GM12875 (cell line): ENCODE results near the gene SFRP4.

Source experiments
- H3K4me3 ChIP-seq: one replicate; pipeline ENCODE4 v1.5.1; 2011; ENCODE audit warnings: low read depth, low read length, control low read depth
- TF ChIP-seq, protein P1 (sequence below): IDR thresholded peaks from 2 replicates; pipeline ENCODE4 v1.5.1; 2011; ENCODE audit warnings: low read depth, mild to moderate bottlenecking, control low read depth, inconsistent platforms, low read length, moderate library complexity, borderline replicate concordance; ENCODE audit not compliant: insufficient read depth

SFRP4 gene

DNA sequence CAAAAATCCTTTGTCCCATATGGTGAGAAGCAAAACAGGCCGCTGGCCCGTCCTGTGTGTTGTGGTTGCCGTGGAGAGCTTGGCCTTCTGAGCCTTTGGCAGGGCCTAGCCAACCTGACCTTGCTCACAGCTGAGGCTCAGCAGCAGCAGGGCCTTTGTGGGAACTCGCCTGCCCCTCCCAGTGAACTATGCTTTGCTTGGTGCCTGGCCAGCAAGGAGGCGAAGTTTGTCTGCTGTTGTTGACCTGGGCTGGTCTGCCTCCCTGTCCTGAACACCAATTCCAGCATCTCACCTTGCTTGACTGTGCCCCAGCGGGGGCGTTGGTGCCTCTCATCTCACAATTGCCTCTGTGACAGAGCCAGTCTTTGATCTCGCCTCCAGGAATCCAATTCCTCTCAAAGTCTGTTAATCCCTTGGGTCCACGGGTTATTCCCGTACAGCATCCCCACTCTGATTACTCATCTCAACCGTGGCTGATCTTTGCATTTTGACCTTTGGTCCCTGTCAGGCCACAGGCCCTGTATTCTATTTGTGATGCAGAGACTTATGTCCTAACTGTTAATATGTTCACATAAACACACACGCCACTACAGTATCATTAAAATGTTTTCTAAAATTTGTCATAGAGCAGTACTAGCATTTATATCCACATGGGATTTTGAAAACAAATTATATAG lies 26.5 kb upstream of the SFRP4 start:
- TF ChIP-seq, protein P1, sequence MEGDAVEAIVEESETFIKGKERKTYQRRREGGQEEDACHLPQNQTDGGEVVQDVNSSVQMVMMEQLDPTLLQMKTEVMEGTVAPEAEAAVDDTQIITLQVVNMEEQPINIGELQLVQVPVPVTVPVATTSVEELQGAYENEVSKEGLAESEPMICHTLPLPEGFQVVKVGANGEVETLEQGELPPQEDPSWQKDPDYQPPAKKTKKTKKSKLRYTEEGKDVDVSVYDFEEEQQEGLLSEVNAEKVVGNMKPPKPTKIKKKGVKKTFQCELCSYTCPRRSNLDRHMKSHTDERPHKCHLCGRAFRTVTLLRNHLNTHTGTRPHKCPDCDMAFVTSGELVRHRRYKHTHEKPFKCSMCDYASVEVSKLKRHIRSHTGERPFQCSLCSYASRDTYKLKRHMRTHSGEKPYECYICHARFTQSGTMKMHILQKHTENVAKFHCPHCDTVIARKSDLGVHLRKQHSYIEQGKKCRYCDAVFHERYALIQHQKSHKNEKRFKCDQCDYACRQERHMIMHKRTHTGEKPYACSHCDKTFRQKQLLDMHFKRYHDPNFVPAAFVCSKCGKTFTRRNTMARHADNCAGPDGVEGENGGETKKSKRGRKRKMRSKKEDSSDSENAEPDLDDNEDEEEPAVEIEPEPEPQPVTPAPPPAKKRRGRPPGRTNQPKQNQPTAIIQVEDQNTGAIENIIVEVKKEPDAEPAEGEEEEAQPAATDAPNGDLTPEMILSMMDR, result no peak
- no peak overlapping the region for H3K4me3 ChIP-seq

DNA sequence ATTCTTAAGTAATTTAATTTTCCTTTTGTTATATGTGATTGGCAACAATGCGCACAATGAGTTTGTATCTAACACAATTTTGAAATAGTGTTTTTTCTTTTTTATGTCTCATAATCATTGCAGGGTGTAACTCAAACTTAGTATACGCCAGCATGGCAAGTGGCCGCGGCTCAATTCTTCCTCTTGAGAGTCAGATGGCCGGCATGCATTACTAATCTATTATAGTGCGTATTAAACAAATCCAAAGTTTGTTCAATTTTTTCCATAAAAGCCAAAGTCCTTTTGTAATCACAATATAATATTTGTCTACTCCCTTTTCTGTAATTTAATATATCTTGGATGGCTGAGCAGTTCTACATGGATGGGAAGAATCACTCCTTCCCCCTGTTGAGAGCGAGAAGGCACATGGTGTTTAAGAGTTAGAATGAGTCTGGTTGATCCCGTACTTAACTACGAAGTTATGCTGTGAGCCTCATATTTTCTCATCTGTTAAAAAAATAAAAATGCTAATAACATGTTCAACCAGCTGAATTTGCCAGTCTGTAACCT lies 16.5 kb upstream of the SFRP4 start:
- TF ChIP-seq, protein P1, result no peak
- H3K4me3 ChIP-seq, result no peak overlapping the region

DNA sequence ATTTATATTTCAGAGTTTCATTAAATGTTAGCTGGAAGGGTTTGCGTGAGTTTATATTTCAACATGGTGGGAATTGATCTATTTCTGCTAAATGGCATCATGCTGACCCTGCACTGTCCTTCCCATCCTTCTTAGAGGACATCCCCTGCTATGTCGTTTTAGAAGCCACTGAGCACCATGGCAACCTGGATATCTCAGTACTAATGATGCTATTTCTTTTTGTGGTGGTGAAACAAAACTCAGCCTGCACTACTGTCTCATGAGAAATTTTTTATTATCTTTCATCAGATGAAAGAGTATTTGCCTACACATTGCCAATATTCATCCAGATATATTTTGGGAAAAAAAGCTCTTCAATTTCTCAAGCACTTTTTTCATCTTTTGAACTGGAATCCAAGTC lies 15.9 kb upstream of the SFRP4 start:
- TF ChIP-seq, protein P1, result no peak
- no peak overlapping the region for H3K4me3 ChIP-seq

DNA sequence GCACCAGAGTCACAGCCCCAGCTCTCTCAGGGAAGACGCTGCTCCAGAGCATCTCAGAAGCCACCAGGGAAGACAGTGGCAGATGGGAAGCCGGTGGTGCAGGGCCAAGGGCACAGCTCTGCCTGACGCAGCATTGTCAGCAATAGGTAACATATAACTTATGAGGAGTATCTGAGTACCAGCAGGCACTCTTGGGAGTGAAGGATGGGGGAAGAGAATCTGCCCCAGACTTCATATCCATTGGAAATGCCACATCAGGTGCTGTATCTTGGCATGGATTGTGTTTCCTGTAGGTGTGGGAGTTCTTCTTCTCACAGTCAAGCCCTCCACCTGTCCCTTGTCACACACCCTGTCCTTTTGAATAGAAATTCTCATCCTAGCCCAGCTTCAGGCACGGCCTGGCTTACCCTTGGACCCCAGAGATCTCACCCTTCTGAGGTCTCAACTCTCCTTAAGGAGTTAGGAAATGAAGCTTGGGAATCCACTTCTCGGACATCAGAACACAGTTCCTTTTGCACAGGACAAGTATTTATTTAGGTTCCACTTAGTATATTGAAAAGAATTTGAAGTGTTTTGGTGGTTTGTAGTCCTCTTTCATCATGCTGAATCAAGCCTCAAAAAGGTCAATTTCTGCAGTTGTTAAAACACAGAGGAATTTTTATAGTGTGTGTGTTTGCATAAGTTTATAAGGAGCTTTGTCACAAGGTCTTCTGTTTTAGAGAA lies 13.8 kb upstream of the SFRP4 start:
- H3K4me3 ChIP-seq, result no peak overlapping the region
- TF ChIP-seq, protein P1, result no peak

DNA sequence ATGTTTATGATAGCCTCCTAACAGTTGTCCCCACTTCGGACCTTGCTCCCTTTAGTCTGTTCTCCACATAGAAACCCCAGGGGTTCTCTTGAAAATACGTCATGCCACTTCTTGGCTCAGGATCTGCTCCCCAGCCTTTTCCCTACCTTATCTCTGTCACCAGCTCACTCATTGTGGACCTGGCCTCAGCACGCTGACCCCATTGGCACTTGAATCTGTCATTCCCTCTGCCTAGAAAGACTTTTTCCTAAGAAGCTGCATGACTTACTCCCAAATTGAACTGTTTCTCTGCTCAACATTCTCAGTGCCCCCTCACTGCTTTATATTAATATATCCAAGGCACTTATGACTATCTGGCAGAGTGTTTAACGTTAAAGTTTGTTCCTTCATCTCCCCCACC lies 12.3 kb upstream of the SFRP4 start:
- no peak overlapping the region for H3K4me3 ChIP-seq
- TF ChIP-seq, protein P1, result no peak

DNA sequence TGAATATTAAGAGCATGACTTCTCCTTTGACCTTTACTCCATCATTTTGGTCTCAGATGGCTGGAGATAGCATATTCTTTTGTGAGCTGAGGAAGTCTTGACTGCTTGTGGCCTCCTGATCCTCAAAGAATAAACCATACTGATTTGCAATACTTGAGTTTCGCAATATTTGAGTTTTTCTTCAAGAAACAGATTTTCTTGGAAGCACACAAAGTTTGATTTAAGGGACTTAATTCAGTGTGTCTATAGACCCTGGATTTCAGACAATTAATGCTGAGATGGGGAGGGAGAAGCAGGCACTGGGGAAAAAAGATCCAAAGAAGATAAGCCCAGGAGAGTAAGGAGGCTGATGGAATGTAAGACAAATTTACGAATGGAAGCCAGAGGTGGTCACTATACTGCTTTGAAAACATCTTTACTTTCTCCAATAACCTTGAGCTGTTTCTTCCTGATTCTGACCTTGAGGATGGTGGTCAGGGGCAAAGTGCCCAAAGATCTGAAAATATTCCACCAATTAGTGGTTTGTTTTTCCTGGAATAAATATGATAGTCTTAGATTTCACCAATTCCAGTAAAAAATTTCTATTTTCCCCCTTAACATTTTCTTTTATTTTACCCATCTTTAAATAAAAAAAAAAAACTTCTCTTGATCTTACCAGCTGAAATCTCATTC lies 11.3 kb upstream of the SFRP4 start:
- TF ChIP-seq, protein P1, result no peak
- H3K4me3 ChIP-seq, result no peak overlapping the region
